Germinal center (tissue), 1 donor: ENCODE data around the gene KCNIP3.

Source experiments
- DNase-seq: peaks from one replicate; pipeline ENCODE4 v3.0.0; 2012; ENCODE audit warnings: mixed read lengths, low spot score

KCNIP3 gene

DNA sequence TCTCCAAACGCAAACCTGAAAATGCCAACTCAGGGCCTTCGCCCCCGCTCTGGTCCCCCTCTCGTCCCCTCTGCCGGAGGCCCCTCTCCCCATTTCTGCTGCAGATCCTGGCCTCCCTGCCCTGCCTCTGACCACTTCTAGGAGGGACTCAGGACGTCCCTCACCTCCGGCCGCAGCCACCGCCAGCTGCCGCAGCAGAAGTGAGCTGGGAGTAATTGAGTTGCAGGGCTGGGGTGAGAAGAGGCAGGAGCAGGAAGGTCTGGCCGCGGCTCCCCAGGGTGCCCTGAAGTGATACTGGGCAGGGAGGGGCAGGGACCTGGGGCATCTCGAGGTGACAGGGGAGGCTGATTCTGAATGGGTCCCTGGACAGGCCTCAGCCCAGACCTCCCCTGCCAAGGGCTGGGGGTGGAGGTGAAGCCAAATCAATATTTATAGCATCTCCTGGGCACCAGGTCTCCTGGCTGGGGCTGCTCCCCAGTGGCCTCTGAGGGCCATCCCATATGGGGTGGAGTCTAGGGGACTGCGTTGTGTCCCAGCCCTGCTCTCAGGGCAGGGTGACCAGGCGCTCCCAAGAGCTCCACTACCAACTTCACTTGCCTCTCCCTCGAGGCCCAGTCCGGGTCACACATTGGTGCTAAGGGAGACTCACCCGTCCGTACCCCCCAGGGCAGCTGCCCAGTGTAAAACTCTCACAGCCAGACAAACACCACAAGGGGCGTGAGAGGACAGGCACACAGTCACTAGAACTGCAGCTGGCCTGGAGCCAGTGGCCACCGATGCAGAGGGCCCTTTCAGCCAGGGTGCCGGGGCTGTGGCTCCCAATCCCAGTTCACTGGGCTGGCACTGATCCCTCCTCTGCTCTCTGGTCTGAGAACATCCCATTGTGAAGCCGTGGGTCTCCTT is 33.0 kb downstream of the KCNIP3 start:
- no peak for DNase-seq

DNA sequence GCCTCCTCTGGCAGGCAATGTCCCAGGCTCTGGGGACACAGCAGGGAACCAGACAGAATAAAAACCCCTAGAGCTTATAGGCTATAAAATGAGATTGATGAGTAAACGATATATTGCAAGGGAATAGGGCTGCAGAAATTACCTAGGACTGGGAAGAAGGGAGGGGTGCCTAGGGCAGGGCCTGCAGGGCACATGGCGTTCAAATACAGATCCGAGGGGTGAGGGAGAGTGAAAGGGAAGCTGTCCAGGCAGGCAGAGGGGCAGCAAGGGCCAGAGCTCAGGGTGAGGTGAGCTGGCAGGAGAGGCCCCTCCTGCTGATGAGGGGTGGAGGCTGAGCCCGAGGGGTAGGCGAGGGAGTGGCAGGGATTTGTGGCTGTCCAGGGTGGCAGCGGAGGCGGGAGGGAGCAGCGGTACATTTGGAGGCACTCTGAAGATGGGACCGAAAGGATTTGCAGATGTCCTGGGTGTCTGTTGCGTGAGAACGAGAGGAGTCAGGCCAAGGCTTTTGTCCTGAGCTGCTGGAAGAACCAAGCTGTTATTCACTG is 33.7 kb downstream of the KCNIP3 start:
- DNase-seq, result no peak

DNA sequence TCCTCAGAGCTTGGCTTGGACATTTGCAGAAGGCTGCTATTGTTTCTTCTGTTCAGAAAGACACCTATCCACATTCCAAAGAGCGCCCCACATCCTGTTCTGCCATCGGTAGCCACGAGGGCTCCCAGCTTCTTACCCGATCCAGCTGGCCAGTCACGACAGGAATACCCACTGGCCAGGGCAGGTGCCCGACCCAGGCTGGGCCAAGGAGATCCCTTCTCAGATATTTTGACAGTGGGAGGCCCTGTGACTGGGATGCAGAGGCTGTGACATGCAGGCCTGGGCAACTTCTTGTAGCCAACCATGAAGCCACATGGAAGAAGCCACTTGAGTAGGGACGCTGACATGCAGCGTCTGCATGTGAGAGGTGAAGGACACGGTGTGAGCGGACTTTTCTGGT is 34.5 kb downstream of the KCNIP3 start:
- DNase-seq, result no peak

DNA sequence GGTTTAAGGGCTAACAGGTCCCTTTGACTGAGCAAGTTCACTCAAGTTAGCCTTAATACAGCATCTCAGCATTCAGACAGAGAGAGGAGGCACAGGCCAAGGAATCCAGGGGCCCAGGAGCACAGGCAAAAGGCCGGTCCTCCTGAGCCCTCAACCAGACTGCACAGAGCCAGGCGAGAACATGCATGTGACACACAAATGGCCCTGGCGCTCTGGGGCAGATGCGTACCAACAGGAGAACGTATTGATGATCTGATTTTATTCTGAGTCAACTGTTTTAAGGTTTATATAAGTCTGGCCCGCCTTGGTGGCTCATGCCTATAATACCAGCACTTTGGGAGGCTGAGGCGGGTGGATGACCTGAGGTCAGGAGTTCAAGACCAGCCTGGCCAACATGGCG is 34.9 kb downstream of the KCNIP3 start:
- DNase-seq, result no peak

DNA sequence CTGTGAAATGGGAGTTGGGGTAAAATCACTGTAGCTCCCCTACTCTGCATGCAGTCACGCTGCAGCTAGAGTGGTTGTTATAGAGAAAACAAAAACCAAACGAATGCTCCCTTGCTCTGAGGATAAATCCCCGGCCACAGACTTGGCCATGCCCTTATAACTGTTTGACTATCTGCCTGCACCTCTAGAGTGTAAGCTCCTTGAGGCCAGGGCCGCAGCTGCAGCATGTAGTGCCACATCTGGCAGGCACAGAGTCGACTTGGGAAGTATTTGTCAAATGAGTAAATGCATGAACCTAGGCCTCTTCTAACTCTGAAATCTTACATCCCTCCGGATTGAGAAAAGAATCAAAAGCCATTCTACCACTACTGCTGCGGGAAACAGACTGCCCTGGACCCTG is 35.9 kb downstream of the KCNIP3 start:
- DNase-seq, result no peak

DNA sequence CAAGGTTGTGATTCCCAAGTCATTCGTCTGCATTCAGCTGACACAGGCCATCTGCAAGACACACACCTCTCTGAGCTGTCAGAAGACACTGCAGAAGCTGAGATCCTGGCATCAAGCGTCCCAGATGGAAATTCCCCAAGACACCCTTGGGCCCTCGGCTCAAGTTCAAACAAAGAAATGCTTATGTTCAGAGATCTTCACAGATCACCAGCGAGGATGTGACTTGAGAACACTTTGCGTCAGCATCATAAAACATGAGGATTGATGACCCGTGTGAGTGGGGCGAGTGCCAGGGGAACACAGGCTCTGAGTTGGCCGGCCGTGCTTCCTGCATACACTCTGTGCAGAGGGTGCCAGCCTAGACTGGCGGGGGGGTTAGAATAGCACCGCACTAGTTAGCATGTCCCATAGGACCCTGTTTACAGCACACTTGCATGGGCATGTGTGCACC is 36.8 kb downstream of the KCNIP3 start:
- DNase-seq, result no peak

DNA sequence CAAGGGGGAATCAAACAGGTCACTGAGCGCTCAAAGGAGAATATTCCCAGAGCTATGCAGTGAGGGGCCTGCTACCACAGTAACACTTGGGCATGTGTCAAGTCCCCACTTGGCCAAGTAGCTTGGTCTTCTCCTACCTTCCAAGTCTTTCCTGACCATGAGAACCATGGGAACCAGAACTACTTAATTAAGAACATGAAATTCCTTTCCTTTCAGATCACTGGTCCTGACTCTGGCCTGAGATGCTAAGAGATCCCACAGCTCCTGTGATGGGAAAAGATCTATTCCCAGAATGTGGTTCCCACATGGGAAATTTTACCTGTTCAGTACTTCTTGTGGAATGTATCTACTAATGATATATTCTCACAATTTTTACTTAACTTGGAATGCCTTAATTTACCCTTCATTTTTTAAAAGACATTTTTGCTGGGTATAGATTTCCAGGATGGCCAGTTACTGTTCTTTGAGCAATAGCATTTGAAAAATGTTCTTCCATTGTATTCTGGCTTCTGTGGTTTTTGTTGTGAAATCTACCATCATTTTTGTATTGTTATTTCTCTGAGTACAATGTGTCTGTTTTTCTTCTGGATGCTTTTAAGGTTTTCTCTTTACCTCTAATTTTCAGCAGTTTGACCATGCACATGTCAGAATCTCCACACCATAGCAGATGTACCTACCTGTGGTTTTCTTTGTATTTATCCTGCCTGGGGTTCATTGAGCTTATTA is 37.9 kb downstream of the KCNIP3 start:
- DNase-seq, result no peak

DNA sequence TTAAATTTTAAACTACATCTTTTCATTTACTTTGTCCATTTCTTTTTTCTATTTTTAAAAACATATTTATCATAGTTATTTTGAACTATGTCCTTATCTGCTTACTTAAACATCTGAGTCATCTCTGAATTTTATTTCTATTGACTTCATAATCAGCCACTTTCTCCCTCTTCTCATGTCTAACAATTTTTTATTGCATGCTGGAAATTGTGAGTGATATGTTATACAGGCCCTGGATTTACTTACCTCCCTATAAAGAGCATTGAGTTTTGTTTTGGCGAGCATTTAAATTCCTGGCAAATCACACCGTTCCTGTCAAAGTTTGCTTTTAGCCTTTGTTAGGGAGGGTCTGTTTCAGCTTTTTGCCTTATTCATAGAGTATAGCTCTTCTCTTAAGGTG is 39.3 kb downstream of the KCNIP3 start:
- DNase-seq, result no peak

DNA sequence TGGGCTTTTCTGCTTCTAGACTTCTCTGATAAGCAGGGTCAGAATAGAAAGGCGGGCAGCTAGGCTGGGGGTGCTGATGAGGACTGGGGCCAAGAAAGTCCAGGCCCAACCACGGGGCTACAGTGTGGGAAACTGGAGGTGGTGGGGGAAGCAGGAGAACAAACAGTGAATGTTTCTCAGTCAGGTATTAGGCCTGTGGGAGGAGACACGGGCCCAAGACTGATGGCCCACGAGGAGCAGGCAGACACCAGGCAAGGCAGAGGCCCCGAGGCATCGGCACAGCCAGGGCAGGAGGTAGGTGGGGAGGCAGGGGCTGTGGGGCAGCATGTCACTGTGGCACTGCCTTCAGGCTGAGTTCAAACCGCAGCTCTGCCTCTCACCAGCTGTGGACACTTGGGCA is 40.7 kb downstream of the KCNIP3 start:
- no peak for DNase-seq

DNA sequence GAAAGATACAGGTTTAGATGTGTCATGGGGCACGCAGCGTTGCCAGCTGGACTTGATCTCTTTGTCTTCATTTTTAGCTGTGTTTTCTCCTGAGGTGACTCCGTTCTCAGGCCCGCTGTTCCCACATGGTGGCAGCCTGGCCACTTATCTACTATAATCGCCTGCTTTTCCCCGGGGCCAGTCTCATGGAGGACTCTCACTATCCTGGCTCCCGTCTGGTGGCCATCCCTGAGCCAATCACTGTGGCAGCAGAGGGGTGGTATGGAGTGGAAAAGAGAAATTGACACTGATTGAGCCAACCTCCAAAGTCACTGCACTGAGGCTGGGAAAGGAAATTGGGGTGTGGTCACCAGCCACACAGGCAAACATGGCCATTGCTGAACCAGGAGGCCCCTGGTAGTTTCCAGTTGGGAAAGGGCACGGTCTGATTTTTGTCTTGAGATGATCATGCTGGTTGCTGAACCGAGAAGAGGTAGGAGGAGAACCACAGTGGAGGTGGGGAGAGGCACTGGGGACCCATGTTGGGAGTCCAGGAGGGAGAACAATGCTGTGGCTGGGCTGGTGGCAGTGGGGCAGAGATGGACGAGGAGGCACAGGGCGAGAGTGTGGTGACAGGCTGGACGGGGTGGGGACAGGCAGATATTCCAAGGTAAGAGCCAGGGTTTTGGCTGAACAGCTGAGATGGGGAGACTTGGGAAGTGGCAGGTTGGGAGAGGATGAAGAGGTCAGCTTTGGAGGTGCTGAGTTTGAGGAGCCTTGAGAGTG is 45.6 kb downstream of the KCNIP3 start:
- no peak for DNase-seq

DNA sequence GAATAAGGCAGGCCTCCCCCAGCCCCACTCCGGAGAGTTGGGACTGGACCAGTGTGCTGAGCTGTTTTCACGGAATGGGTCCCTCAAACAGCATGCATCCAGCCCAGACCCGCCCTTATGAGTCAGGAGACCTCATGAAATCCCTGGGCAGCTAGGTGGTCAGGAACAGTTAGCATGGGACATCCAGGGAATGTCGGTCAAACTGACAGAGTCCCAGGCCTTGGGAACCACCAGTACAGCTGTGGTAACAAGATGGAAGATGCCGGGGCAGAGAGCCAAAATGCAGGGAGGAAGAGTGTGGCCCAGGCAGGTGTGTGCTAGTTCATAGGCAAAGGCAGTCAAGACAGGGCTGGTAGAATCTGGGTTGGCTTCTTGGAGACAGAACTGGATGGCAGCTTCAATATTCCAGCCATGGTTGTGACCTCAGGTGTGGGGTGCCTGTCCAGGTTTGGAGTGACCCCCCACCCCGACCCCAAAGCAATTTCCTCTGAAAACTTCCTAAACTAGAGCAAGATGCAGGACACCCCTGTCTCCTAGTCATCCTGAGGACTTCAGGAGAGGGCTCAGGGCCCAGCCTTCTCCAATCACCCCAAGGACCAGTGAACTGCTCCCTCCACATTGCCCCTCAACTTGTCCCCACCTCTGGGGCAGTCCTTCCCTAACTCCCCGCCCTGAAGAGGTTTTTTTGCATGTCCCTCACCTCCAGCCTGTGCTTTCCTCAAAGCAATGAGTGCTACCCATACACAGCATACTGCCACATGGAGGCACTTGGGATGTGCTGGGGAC is 46.5 kb downstream of the KCNIP3 start:
- DNase-seq, result no peak

DNA sequence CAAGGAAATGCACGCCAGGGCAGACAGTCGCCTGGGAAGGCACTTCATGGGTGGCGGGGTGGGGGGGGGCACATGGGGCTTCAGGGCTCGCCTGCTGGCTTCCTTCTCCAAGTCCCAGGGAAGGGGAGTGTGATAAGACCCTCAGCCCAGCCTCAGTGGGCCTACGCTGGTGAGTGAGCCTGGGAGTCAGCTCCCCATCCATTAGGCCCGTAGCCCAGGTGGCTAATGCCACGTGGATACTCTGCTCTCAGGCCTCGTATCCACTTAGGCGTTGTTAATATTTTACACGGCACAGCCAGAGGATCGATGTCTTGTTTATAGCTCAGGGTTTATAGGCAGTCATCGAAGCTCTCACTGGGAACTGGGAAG is 47.1 kb downstream of the KCNIP3 start:
- no peak for DNase-seq

DNA sequence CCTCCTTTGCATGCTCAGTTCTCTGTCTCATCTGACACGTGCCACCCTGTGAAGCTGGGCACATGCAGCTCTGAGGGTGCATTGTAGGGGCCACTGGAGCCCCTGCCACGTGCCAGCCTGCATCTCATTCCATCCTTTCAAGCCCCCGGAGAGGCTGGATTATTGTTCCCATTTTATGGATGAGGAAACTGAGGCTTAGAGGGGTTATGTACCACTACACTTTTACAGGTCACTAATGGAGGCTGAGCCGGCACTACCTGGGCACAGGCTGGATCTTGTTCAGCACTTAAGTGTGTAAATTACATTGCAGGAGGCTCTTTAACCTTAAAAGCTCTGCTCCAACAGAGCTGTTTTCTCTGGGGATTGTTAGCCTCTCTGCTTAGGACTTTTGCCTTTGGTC is 47.5 kb downstream of the KCNIP3 start:
- no peak for DNase-seq

DNA sequence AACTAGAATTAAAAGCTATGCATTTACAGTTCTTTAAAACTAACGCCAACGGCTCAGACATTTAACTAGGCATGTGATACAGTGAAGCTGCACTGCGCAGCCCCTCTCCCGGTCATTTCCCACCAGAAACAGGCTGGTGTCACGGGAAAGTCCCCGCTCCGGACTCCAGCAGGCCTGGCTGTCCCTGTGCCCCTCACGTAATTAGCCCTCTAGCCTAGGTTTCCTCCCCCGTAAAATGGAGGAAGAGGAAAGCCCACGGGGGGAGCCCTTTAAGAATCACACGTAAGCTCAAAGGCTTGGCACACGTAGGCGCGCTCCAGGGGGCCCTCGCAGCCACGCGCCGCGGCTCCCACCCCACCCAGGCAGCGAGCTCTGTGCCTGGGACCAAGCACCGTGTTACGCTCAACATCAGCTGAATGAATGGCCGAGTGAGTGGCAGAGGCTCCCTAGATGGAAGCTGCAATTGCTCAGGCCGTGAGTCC is 48.0 kb downstream of the KCNIP3 start:
- no peak for DNase-seq

DNA sequence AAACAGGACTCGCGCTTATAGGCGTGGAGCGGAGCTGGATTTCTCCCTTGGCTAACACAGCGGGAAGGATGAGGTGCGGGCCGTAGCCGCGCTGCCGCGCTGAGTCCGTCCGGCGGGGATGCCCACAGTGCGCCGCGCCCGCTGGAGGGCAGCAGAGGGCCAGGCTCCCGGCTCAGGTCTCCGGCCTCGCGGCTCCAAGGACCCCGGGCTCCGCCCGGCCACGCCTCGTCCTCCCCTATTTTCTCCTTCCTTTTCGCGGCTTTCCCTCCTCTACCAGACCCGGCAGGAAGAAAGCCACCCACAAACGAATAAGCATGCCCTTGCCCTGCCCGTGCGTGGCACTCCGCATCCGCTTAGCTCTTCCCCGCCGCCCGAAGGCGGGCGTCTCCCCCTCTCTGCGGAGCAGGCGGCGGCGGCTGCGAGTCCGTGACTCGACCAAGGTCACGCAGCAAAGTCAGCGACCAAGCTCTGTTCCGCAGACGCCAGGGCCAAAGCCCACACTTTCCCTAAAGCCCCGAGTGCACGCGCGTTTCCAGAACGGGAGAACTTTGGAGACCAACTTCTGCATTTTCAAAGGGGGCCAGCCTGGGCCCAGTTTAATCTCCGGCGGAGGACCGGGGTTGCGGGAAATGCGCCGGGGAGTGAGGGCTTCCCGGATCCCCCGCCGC is 48.5 kb downstream of the KCNIP3 start:
- peak; percentile 76 for DNase-seq

DNA sequence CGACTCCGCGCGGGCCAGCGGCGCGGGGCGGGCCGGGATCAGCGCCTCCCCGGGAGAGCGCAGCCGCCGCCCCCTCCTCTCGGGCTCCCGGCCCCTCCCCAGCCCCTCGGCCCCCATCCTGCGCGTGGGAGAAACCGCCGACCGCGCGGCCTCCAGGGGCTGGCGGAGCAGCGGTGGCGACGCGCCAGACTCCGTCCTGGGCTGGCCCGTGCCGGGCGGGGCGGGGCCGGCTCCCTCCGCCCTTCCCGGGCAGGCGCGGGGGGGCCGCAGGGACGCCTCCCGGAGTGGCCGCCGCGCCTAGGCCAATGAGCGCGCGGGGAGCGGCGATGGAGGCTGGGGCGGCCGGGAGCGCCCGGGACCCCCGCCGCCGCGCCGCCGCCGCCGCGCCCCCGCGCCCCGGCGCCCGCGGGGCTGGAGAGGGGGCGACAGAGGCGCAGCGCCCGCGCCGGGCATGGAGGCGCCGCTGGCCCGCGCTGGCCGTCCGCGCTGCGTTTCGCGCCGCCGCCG is 49.1 kb downstream of the KCNIP3 start:
- no peak for DNase-seq

DNA sequence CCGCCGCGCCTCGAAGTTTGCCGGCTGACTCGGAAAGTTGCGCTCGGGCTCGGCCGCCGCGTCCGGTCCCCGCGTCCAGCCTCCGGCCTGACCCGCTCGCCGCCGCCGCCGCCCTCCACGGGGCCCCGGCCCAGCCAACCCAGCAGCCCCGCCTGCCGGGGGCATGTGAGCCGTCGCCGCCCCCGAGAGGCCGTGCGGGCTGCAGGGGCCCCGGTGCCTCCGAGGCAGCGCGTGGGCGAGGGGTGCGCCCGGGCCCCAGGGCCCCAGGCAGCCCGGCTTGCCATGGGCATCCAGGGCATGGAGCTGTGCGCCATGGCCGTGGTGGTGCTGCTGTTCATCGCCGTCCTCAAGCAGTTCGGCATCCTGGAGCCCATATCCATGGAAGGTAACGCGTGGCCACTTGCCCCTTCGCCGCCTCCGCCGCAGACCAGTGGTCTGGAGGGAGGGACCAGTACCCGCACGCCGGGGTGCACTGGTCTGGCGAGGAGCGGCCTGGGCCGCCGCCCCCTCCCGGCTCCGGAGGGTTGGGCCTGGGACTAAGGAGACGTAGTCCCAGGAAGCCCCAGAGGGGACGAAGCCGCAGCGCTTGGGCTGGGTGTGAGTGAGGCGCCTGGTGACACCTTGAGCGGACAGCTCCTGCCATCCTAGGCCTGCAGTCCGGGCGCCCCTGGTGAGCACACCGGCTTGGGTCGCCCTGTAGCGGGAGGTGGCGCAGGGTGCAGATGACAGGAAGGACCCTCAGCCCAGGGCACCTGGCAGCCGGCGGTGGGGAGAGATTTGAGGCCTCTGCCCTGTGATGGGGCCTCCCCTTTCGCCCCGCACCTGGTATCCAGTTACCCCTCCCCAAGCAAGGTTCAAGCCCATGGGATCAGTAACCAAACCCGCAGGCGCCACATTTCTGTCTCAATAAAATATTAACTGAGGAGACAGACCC is 49.9 kb downstream of the KCNIP3 start:
- DNase-seq, result no peak

DNA sequence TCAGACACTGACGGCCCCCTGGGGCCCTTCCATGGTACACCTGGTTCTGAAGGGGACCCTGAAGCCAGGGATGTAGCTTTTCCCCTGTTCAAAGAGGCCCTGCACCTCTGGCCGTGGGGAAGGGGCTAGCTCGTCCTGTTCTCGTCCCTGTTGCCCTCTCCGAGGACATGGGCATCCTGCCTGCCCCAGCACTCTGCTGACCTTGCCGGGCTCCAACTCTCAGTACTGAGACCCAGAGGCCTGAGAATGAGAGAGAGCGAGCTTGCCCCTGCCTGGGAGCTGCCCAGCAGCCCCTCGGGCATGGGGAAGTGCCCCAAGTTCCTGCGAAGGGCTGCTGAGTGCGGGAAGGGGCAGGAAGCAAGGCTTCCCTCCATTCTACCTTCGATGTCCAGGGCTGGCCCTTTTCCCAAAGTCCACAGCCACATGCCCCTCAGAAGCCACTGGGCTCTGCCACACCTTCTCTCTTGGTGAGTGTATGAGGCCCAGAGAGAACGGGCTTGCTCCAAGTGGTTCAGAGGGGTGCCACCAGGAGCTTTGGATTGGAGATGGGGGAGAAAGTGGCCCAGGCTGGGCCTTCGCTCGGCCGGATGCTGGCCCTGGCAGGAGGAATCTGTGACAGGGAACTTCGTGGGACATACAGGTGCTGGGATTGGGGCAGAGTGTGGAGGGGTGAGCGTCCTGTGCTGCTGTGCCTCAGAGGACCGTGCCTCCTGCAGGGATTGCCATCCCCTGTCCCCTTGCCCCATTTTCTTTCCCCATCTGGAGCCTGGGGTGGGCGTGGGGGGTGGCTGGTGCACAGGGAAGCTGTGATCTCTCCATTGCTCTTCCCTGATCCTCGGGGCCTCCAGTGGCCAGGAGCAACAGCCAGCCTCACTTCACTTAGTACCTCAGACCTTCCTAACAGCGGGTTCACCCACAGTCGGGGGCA is 50.8 kb downstream of the KCNIP3 start:
- no peak for DNase-seq
